HG02759 (cell line): ENCODE data around the gene GLUL.
"Not testable (repeated sequence)": the region's sequence is repeated elsewhere in the genome, so short reads cannot be mapped to it uniquely, and the experiment has no call there.

Experiments used
- ATAC-seq: cut with Tn5 transposase; IDR thresholded peaks from one replicate; pipeline ENCODE4 v1.9.1; 2021; ENCODE audit warnings: mild to moderate bottlenecking, moderate library complexity; ENCODE audit not compliant: unreplicated experiment

Gene GLUL

DNA sequence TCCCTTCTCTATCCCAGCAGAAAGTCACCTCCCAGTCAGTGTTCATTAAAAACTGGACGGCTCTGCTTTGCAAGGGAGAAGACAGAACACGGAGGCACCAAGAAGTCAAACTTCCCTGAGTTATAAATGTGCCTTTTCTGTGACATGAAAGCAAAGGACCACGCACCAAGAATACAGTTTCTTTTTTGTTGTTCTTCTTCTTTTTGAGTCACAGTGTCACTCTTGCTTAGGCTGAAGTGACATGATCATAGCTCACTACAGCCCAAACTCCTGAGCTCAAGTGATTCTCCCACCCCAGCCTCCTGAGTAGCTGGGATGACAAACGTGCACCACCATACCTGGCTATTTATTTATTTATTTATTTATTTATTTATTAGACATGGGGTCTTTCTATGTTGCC lies 22.7 kb downstream of the GLUL start:
- no peak for ATAC-seq

DNA sequence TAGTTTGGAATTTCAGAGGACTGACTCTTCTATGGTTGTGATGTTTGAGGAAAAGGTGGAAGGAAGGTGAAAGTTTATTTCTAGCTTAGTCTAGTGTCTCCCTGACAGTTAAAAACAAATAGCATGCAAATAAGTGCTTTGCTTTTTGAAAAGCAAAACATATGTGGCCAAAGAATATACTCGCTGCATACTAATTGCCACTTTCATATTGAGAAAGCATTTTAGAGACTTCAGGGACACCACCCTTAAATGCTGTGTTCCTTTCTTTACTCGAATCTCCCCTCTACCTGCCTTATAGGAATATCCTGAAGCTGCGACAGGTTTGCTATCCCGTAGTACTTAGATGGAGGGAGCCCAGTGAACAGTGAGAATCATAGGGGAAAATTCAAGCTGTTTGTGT lies 23.2 kb downstream of the GLUL start:
- ATAC-seq = no peak

DNA sequence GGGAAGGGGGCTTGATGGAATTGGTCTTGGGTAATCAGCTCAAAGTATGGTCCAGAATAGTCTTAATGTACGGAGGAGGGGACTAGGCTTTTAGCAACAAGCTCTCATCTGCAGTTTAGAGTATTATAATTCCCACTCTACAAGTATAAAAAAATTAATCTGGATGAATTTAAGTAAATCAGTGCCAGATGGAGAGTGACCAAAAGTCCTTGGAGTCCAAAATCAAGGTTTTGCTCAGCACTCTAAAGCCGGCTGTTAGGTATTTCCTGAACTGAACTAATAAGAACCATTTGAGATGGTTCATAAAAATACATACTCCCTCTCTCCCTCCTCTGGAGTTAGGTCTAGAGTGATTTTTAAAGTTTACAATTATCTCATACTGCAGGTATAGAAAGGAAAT lies 23.7 kb downstream of the GLUL start:
- no peak for ATAC-seq

DNA sequence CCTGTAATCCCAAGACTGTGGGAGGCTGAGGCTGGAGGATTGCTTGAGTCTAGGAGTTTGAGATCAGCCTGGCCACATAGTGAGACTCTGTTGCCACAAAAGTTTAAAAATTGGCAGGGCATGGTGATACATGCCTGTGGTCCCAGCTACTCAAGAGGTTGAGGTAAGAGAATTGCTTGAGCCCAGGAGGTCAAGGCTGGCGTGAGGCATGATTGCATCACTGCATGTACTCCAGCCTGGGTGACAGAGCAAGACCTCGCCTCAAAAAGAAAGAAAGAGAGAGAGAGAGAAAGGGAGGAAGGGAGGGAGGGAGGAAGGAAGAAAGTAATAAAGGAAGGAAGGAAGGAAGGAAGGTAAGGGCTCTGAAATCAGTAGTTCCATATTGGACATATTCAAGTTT lies 25.0 kb downstream of the GLUL start:
- no peak for ATAC-seq

DNA sequence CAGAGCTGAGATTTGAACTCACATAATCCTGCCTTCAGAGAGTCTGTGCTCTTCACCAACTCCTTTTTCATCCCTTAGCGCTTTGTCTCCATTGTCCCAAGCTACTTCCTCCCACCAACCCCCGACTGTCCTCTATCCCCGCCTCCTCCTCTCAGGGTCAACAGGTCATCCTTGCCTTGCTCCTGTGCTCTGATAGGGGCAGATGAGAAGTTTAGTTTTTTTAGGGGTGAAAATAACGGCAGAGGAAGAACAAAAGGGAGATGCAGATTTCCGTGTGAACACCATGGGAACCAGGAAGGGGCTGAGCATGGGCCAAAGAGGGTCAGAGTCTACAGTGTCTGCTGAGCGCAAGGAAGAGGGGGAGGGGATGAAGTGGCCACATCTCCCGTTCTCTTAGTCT lies 31.9 kb downstream of the GLUL start:
- ATAC-seq = no peak

DNA sequence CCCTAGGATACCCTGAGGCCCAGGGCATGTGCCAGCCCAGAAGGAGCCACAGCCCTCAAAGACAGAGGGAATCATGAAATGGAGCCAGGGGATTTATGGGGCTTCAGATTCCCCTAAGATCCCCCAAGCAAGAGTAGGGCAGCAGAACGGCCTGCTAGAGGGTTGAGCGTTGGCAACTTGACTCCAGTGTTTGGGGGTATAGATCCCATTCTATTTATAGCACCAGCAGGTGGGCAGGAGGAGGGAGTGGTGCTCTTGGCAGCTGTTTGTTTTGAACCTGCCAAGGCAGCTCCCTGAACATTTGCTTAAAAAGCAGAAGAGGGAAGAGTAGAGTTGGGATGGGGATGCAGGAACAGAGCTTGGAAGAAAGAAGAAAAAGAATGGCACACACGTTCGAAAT lies 33.7 kb downstream of the GLUL start:
- ATAC-seq = no peak

DNA sequence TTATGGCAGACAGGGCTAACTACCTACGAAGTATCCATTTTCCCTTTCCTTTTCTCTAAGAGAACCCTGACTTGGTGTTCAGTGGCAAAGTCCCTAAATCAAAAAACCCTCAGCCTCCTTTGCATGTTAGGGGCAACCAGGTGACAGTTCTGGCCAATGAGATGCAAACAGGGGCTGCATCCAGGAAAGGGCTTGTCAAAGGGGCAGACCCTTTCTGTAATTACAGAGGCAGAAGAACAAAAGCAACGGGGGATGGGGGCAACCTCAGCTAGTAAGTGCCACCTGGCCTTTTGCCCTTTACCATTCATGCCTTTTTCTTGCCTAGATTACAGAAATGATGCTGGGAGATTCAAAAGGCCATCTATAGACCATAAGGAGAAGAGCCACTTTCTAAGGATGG lies 34.4 kb downstream of the GLUL start:
- no peak for ATAC-seq

DNA sequence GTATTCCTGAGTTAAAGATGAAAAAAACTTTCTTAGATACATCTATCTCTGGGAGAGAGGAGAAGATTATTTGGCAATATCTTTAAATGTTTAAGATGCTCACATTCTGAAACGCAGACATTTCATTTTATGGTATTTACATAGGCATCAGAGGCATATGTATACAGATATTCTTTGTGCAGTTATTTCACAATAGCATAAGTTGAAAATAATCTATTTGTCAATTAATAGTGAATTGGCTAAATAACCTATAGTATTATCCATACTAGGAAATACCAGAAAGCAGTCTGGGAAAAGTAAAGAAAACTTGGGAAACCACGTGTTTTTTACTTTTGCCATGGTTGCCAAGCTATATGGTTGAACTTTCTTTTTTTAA lies 35.9 kb downstream of the GLUL start:
- ATAC-seq = no peak

DNA sequence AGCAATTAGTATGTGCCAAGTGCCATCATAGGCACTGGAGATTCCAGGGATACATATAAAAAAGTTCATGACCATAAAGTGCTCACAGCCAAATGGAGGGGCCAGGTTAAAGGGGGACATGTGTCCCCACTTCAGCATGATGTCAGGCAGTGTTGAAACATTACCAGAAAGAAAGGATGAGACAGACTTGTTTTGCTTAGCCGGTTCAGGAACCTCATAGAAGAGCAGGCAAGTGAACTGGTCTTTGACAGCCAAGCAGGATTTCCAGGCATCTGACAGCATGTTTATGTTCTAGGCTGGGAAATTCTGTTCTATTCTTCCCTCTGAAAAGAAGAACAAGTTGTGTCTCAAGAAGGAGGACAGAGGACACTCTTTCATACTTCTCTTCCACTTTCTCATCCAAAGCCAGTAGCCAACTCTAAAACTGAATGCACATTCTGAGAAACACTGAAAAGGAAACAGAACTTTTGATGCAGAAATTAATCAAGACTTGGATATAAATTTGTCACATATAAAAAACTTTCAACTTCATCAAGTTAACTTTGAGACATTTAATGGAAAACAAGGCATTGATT lies 39.7 kb downstream of the GLUL start:
- ATAC-seq = no peak

DNA sequence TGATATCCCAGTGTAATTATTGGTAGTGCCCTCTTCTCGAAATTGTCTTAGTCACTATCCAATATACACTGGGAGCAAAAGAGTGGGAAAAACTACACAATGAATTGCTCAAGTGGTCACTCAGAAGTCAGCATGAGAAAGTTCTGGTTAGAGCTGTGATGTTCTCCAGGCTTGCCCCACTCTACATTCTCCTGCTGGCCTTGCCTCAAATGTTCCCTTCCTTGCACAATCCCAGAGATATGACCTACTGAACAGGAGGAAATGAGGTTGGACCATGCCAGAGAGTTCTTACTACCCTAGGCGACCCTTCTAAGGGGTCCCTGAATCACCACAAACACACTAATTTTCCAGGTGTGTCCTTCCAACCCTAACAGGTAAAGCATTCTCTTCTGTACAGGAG lies 40.8 kb downstream of the GLUL start:
- no peak for ATAC-seq

DNA sequence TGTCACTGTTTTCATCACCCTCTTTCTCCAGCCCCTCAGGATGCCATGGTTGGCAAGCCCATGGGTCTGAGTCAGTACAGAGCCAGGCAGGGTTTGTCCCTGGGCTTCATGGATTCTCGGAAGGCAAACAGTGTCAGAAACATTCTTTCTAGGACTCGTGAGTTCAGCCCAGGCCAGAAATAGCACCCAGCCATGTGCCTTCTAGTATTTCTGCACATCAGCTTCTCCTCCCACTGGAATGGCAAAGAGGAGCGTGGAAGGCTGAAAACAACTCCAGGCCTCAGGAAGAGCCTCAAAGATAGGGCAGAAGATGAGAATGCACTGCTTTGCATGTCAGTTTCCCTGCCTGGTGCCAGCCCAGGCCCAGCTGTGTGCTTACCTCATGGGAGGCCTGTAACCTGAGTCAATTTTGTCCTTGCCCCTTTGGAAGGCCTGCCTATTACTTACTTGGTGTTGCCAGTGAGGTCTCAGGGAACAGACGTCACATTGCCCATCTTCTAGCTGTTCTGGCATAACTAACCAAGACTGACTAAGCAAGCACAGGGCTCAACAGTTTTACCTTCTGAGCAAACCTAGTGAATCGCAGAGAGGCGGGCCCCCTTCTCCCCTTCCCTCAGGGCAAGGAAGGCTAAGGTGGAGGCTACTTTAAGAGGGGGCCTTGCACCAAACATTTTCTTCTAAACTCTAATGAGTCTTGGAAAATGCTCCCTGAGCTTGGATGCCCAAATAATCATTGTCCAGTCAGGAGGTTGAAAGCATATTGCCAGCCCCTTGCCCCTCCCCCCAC lies 42.4 kb downstream of the GLUL start:
- ATAC-seq = no peak

DNA sequence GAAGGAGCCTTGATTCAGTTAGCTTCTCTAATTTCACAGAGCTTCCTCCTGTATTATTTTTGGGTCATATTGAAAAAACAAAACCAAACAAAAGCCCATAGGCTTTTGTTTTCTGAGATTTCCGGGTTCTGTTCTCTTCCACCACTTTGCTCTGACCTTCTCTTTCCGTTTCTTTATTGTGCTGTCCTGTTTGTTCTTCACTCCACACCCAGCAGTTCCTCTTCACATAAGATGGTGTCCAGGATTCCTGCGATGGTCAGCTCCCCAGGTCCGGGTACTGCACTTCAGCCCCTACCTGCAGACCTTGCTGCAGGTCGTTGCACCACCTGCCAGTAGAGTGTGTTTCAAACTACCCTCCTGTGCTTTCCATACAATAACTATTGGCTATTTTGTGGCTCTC lies 44.6 kb downstream of the GLUL start:
- no peak for ATAC-seq

DNA sequence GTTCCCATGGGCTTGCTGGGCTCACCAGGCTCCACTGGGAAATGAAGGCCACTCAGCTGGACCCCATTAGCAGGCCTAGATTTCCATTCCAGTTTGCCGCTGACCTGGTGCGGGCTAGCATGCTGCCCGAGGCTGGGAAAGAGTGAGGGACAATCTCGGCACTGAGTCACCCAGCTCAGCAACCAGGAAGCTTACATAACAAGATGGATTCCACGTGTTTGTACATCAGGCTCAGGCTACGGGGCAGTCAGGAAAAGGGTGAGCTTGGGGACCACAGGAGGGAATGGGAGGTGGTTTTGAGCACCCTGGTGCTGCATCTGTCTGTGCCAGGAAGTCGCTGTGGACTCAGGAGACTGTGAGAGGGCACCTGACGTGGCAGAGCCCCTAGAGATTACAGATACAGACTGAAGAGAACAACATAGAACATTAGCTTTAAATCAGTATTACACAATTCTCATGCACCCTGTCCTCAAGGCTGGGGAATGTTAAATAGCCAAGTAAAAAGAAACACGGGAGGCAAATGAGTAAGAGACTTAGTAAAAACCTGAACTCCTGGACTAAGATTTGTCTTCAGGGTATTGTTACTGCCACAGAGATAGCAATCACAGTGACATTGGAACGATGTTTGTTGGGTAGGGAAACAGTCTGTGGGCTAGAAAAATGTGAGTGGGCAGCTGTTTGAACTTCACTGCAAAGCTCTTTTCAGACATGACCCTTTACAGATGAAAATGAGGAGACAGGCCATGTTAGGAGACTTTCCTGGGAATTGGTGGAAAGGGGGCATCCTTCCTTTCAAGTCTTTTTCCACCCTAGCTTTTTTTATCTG lies 51.1 kb downstream of the GLUL start:
- ATAC-seq = no peak

DNA sequence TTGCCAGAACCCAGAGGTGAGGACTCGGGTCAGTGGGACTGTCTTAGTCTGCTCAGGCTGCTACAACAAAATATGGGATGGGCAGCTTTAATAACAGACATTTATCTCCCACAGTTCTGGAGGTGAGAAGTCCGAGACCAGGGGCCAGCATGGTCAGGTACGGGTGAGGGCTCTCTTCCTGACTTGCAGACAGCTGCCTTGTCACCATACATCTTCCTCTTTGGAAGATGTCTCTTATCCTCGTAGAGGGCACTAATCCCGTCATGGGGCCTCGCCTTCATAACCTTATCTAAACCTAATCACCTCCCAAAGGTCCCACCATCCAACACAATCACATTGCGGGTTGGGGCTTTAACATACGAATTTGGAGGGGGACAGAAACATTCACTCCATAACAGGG lies 51.9 kb downstream of the GLUL start:
- no peak for ATAC-seq

DNA sequence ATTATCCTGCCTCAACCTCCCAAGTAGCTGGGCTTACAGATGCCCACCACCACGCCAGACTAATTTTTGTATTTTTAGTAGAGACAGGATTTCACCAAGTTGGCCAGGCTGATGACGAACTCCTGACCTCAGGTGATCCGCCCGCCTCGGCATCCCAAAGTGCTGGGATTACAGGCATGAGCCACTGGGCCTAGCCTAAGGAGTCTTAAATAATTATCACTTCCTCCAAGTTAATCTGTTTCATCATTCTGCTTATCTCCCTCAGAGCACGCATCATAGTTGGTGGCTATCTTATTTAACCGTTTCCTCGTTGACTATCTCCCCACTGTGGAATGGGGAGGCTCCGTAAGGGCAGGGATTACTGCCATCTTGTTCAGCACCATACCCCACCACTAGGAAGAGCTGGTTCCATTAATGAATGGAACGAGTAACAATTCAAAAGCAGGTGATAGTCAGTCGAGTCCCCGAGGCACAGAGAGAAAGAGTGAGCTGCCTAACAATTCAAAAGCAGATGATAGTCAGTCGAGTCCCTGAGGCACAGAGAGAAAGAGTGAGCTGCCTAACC lies 52.7 kb downstream of the GLUL start:
- ATAC-seq = no peak

DNA sequence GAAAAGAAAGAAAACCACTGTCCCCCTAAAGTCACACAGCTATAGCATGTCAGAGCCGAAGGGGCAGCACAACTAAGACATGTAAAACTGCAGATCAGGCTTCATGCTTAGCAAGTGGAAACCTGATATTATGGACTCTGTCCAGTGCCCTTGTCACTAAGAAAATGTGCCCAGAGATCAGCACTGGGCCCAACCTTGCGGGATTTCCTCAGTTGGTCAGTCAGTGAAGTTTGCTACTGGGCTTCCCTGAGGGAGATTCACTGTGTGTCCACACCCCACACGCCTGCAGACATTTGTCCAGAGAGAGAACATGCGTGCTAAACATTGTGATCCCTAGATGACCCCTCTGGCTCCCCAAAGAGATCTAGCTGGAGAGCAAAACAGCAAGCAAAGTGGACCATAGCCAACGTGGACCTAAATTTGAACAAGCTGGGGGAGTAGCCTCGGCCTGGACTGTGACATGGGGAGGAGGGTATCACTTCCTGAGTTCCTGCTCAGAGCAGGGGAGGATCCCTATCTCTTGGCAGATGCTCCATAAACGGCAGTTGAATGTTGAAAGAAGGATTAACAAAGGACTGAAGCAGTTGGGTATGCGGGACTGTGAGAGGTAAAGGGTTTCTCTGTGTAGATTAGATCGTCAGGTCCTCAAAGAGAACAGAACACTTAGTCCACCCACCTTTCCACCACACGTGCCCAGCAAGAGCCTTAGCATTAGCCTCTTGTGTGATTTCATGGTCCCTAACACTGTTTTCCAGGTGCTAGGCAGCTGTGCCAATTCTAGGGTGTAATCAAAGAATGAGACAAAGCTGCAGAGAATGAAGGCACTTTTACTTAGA lies 53.6 kb downstream of the GLUL start:
- no peak for ATAC-seq

DNA sequence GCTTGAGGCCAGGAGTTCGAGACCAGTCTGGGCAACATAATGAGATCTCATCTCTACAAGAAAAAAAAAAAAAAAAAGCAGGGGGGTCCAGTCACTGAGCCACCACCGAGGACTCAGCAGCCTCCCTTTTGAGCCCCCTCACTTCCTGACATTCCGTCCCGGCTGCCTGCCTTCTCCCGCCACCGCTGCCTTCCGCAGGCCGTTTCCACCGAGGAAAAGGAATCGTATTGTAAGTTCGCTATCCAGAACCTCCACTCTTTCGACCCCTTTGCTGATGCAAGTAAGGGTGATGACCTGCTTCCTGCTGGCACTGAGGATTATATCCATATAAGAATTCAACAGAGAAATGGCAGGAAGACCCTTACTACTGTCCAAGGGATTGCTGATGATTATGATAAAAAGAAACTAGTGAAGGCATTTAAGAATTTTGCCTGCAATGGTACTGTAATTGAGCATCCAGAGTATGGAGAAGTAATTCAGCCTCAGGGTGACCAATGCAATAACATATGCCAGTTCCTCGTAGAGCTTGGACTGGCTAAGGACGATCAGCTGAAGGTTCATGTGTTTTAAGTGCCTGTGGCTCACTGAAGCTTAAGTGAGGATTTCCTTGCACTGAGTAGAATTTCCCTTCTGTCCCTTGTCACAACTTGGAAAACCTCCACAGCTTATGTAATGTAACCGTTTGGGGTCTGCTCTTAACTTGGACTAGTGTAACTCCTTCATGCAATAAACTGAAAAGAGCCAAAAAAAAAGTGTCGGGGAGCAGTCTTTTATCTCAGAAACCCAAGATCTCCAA lies 55.6 kb downstream of the GLUL start:
- ATAC-seq = no peak

DNA sequence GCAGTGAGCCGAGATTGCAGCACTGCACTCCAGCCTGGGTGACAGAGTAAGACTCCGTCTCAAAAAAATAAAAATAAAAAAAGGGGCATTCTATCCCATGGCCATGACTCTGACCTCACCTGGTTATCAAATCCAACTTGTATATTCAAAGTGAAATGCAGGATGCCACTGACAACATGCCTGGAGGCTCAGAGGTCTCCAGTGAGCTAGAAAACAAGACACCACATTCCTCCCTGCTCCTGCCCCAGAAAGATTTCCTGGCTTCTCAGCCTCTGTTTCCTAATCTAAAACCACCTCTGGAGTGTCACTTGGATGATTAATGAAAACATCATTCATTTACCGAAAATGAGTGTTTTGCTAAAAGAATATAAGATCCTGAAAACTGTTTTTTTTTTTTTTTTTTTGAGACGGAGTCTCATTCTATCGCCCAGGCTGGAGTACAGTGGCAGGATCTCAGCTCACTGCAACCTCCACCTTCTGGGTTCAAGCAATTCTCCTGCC lies 58.5 kb downstream of the GLUL start:
- not testable (repeated sequence) for ATAC-seq

DNA sequence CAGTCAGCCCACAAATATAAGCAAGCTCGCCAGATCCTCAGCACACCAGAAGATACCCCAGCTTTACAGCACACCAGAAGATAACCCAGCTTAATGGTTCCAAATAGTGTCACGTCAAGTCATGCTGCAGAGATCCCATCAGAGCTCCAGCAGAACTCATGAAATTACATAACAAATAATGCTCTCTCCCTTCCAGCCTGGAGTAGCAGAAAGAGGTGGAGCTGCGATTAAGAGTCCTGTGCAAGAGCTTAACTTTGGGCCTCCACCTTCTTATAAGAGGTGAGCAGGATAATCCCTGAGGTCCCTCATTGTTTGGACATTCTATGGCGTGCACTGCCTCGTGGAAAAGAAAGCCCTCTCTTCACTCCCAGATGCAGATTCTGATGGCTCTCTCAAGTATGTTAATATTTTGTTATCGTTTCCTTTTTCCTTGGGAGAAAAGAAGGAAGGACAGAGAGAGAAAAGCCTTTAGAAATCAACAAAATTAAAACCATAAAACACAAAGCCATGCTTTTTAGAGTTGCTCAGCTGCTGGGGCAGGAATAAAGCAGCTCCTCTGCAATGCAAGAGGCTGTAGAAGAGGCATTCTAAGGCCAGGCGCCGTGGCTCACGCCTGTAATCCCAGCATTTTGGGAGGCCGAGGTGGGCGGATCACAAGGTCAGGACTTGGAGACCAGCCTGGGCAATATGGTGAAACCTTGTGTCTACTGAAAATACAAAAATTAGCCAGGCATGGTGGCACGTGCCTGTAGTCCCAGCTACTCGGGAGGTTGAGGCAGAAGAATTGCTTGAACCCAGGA lies 59.1 kb downstream of the GLUL start:
- ATAC-seq = no peak
